GM18511 (cell line): ENCODE data around the gene OTOP2.
"Not testable (repeated sequence)": the region's sequence is repeated elsewhere in the genome, so short reads cannot be mapped to it uniquely, and the experiment has no call there.

ENCODE experiments used
- ATAC-seq: cut with Tn5 transposase; IDR thresholded peaks from one replicate; pipeline ENCODE4 v1.9.1; 2021; ENCODE audit warnings: mild to moderate bottlenecking, moderate library complexity; ENCODE audit not compliant: unreplicated experiment

OTOP2 gene

GRCh38 chr17:74971069-74971841 is 47.2 kb downstream of the OTOP2 start:
- no peak for ATAC-seq

GRCh38 chr17:74971842-74972106 is 47.7 kb downstream of the OTOP2 start:
- no peak for ATAC-seq

GRCh38 chr17:74972107-74972972 is 48.3 kb downstream of the OTOP2 start, which contains the start of gene HID1:
HID1 (minus strand) TSS chr17:74972759; CDS start chr17:74972656, 103 bp downstream.
- ATAC-seq: no peak

DNA sequence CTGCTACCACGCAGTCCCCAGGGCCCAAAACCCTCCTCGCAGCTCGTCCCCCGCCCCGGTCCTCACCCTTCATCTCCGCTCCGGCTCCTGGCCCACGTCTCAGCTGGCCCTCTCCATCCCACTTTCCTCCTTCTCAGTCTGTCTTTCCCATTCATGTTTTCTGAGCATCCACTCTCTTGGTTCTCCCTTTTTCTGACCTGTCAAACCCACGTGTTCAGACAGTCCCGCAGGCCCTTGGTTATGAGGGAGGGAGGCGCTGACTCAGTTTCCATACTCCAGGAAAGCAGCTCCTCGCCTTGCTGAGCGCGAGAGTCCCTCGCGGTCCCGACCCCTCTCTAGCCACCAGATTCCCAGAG is 48.9 kb downstream of the OTOP2 start:
- ATAC-seq: no peak

GRCh38 chr17:74975943-74976342 is 51.9 kb downstream of the OTOP2 start:
- ATAC-seq: no peak

DNA sequence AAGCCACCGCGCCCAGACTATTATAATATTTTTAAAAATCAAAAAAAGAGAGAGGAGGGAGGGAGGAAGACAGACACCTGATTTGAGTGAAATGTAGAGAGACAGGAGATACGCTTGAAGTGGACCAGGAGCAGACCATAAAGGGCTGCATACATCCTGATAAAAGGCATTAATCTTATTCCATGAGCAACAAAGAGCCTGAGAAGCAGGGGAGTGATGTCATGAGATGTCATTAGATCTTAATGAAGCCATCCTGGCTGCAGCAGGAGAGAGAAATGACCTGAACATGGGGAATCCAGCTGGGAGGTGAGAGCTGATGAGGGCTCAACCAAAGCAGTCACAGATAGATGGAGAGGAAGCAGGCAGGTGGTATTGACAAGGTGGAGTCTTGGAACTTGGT is 53.7 kb downstream of the OTOP2 start:
- ATAC-seq: no peak

- ATAC-seq: no peak
Measured at GRCh38 chr17:74978240-74978639, 54.2 kb downstream of the OTOP2 start.

GRCh38 chr17:74979408-74980146 is 55.5 kb downstream of the OTOP2 start:
- ATAC-seq: no peak

DNA sequence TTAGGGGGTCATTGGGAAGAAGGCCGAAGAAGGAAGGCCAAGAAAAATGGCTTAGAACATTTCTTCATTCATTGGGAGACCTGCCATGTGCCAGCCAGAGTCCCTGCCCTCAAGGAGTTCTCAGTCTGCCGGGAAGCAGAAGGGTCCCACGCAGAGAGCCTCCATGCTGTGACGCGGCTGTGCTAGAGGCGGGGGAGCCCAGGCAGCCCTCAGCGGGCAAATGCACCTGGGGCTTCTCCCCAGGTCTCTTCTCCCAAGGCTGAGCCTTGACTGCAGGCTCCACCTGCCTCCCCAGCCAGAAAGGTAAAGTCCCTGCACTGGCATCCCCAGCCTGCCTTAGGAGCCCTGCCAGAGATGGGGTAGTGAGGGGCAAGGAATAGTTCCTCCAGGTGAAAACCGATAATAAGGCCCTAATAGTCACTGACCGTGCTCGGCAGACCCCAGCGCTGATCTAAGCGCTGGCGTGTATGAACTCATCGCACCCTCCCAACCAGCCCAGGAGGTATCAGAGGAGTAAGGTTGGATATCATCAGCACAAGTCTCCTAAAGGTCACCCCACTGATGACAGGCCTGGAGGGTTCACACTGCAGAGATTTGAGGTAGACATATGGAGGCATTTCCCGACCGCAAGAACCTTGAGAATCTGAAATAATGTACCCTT is 57.4 kb downstream of the OTOP2 start:
- no peak for ATAC-seq

- no peak for ATAC-seq
Measured at GRCh38 chr17:74981979-74982662, 58.0 kb downstream of the OTOP2 start.

- ATAC-seq: not testable (repeated sequence)
Measured at GRCh38 chr17:74982663-74983313, 58.7 kb downstream of the OTOP2 start.
